Right cardiac atrium (tissue), 5 donors: ENCODE results near the gene TTC28. TPM values are rescaled to one million over a fixed set of nuclear protein-coding genes. Genes with fewer than 3 reads are reported as not detected.
"Not testable (repeated sequence)": the region's sequence is repeated elsewhere in the genome, so short reads cannot be mapped to it uniquely, and the experiment has no call there.

ENCODE experiments used
- ATAC-seq, 2 donors: fragments of 200-7000 bp; cut with Tn5 transposase; one replicate each; pipeline versions ENCODE4 v1.8.0 to v1.9.1; 2020; ENCODE audit warnings: moderate library complexity in 2 of 2, mild to moderate bottlenecking in 1 of 2
- DNase-seq, 3 donors: peaks; one replicate each; pipeline ENCODE4 v3.0.0-alpha.2; 2020
- H3K27ac ChIP-seq: one replicate; pipeline ENCODE4 v1.5.1; 2013; ENCODE audit warnings: mild to moderate bottlenecking, low read length, control low read depth, moderate library complexity
- H3K27me3 ChIP-seq: one replicate; pipeline ENCODE4 v1.6.1; 2013; ENCODE audit not compliant: control insufficient read depth, insufficient read depth
- H3K4me1 ChIP-seq: one replicate; pipeline ENCODE4 v1.6.1; 2013; ENCODE audit warnings: low read length; ENCODE audit not compliant: control insufficient read depth, insufficient read depth
- H3K4me3 ChIP-seq: one replicate; pipeline ENCODE4 v1.5.1; 2013; ENCODE audit warnings: low read length, control low read depth
- H3K9me3 ChIP-seq: one replicate; pipeline ENCODE4 v1.6.1; 2013; ENCODE audit warnings: low read length; ENCODE audit not compliant: control insufficient read depth
- WGBS: extraction: QIAGEN DNeasy Blood & Tissue Kit; methylation state at CpG from one replicate; pipeline ENCODE4 v1.1.7; 2013; 5-methylcytosine and 5-hydroxymethylcytosine counted together
- intact Hi-C, 4 donors: fragments of 100-400 bp; cut with DNase I; formaldehyde crosslinking; loops; one replicate each; pipeline versions ENCODE4 v1.11.0 to v1.14.0; 2022 to 2023
- polyA plus RNA-seq: library from polyadenylated mRNA; stranded (reverse); fragments of 200-250 nt; gene quantifications from one replicate; pipeline ENCODE4 v1.2.3, GENCODE V29; 2013
- total RNA-seq, 4 donors: library from RNA; stranded (reverse); fragmentation: NEBNext Ultra II Directional; extraction: Animal tissue kit (Norgen Biotek cat#: 25700); gene quantifications; one replicate each; pipeline ENCODE4 v1.2.1, GENCODE V29; 2021
- donor health status: healthy with polysubstance abuse.
- donor health status: DM: no; HTN: yes; CAD: no.
- donor health status: DM: no; HTN: no; CAD: no.
- donor health status: DM: no; HTN: yes; CAD: no; lungs with severe emphysema.
- donor health status: DM: yes; HTN: yes; CAD: no.

Gene TTC28
- total and polyA plus RNA-seq, 5 donors, result 5.7 to 21.1 (median 18.9) TPM

GRCh38 chr22:28512387-28512786 is 167.3 kb downstream of the TTC28 start:
- H3K4me1 ChIP-seq, DNase-seq, intact Hi-C loops, H3K4me3 ChIP-seq, H3K27ac ChIP-seq, H3K27me3 ChIP-seq, H3K9me3 ChIP-seq, ATAC-seq: not testable (repeated sequence)
- WGBS, result 96% methylated on average over 2 of the region's 2 CpGs

GRCh38 chr22:28507896-28508295 is 171.7 kb downstream of the TTC28 start:
- ATAC-seq, result no peak
- no peak overlapping the region for H3K27ac ChIP-seq
- no peaks in the 10 kb centered on the region for H3K9me3 ChIP-seq
- no peak overlapping the region for H3K4me3 ChIP-seq
- H3K4me1 ChIP-seq, result no peaks in the 10 kb centered on the region
- intact Hi-C loops, result no loop called here
- DNase-seq, result no peak
- no peaks in the 10 kb centered on the region for H3K27me3 ChIP-seq

- 83% methylated on average over 9 of the region's 9 CpGs for WGBS
- no peak for DNase-seq
- no peak for ATAC-seq
- Histone ChIP-seq H3K9me3 (no peaks in the 10 kb centered on the region), H3K4me3 (no peak overlapping the region), H3K27ac (no peak overlapping the region), H3K27me3 (no peaks in the 10 kb centered on the region), H3K4me1 (no peaks in the 10 kb centered on the region)
- intact Hi-C loops, result no loop called here
Observed at GRCh38 chr22:28506150-28506535, 173.5 kb downstream of the TTC28 start.

- no peak overlapping the region for H3K27ac ChIP-seq
- DNase-seq, result peak in 2 of 3 donors; percentile 19 to 47
- no peaks in the 10 kb centered on the region for H3K9me3 ChIP-seq
- no peaks in the 10 kb centered on the region for H3K4me1 ChIP-seq
- peak in 1 of 2 donors; percentile 61 for ATAC-seq
- intact Hi-C loops, result no loop called here
- H3K27me3 ChIP-seq, result no peaks in the 10 kb centered on the region
- no peak overlapping the region for H3K4me3 ChIP-seq
- WGBS, result 75% methylated on average over 15 of the region's 15 CpGs
Observed at GRCh38 chr22:28505416-28506149, 174.1 kb downstream of the TTC28 start.

- Histone ChIP-seq H3K4me3 (no peak overlapping the region), H3K27ac (no peak overlapping the region), H3K9me3 (no peaks in the 10 kb centered on the region), H3K4me1 (no peaks in the 10 kb centered on the region), H3K27me3 (no peaks in the 10 kb centered on the region)
- 85% methylated on average over 1 of the region's 1 CpG for WGBS
- ATAC-seq (no peak), DNase-seq (no peak)
- intact Hi-C loops, result no loop called here
Observed at GRCh38 chr22:28500006-28500405, 179.6 kb downstream of the TTC28 start.

- no peak for ATAC-seq
- intact Hi-C loops, result no loop called here
- Histone ChIP-seq H3K4me1 (no peaks in the 10 kb centered on the region), H3K9me3 (no peaks in the 10 kb centered on the region), H3K4me3 (no peak overlapping the region), H3K27me3 (no peaks in the 10 kb centered on the region), H3K27ac (no peak overlapping the region)
- DNase-seq, result no peak
- WGBS, result 83% methylated on average over 4 of the region's 4 CpGs
Observed at GRCh38 chr22:28498044-28498443, 181.6 kb downstream of the TTC28 start.

GRCh38 chr22:28497188-28497587 is 182.5 kb downstream of the TTC28 start:
- no peaks in the 10 kb centered on the region for H3K4me1 ChIP-seq
- ATAC-seq (no peak), DNase-seq (no peak)
- H3K27ac ChIP-seq, result no peak overlapping the region
- intact Hi-C loops, result no loop called here
- H3K27me3 ChIP-seq, result no peaks in the 10 kb centered on the region
- H3K4me3 ChIP-seq, result no peak overlapping the region
- no peaks in the 10 kb centered on the region for H3K9me3 ChIP-seq
- WGBS, result 93% methylated on average over 2 of the region's 2 CpGs

- H3K27me3 ChIP-seq, DNase-seq, intact Hi-C loops, H3K9me3 ChIP-seq, H3K4me1 ChIP-seq, H3K4me3 ChIP-seq, H3K27ac ChIP-seq, ATAC-seq: not testable (repeated sequence)
- 100% methylated on average over 1 of the region's 2 CpGs for WGBS
Observed at GRCh38 chr22:28491289-28491688, 188.4 kb downstream of the TTC28 start.

- ATAC-seq, result no peak
Observed at GRCh38 chr22:28488825-28489224, 190.8 kb downstream of the TTC28 start.

GRCh38 chr22:28484662-28485061 is 195.0 kb downstream of the TTC28 start:
- ATAC-seq (no peak), DNase-seq (no peak)
- H3K4me1 ChIP-seq, result no peaks in the 10 kb centered on the region
- intact Hi-C loops, result no loop called here
- H3K9me3 ChIP-seq, result no peaks in the 10 kb centered on the region
- 98% methylated on average over 1 of the region's 1 CpG for WGBS
- H3K27me3 ChIP-seq, result no peaks in the 10 kb centered on the region
- H3K4me3 ChIP-seq, result no peak overlapping the region
- H3K27ac ChIP-seq, result no peak overlapping the region

More at GRCh38 chr22:28488825-28489224, 190.8 kb downstream of the TTC28 start:
- no peaks in the 10 kb centered on the region for H3K4me1 ChIP-seq
- no peak overlapping the region for H3K4me3 ChIP-seq
- no peaks in the 10 kb centered on the region for H3K27me3 ChIP-seq
- DNase-seq, result no peak
- no peak overlapping the region for H3K27ac ChIP-seq
- no peaks in the 10 kb centered on the region for H3K9me3 ChIP-seq
- WGBS, result 84% methylated on average over 2 of the region's 2 CpGs
- intact Hi-C loops, result no loop called here

GRCh38 chr22:28481725-28482124 is 197.9 kb downstream of the TTC28 start:
- Histone ChIP-seq H3K4me1 (no peaks in the 10 kb centered on the region), H3K9me3 (no peaks in the 10 kb centered on the region), H3K4me3 (no peak overlapping the region), H3K27me3 (no peaks in the 10 kb centered on the region), H3K27ac (no peak overlapping the region)
- intact Hi-C loops, result no loop called here
- no peak for DNase-seq
- no peak for ATAC-seq
- WGBS, result 69% methylated on average over 2 of the region's 2 CpGs
